Right kidney (tissue), 1 donor: ENCODE measurements around the gene PIK3CA.
"Not testable (repeated sequence)": the region's sequence is repeated elsewhere in the genome, so short reads cannot be mapped to it uniquely, and the experiment has no call there.

ENCODE experiments used
- DNase-seq: peaks from one replicate; pipeline ENCODE4 v3.0.0-alpha.2; 2016

PIK3CA gene

GRCh38 chr3:179263134-179263533 lies 115.0 kb downstream of the PIK3CA start:
- no peak for DNase-seq

DNA sequence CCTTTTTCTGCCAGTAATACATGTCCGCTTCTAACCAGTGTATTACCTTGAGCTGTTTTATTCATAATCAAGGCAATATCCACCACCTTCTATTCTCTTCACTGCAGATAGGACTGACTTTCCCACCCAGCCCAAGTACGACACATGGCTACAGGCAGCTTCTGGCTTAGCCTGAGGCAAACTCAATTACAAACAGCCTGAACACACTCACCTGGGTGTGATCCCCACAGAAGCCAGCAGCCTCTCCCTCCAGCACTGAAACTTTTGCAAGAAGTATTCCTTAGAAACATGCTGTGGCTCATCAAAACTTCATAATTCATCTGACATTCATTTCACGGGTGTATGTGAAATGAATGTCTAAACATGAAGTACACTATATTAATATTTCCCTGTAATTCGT lies 116.3 kb downstream of the PIK3CA start:
- no peak for DNase-seq

GRCh38 chr3:179265092-179265491 lies 116.9 kb downstream of the PIK3CA start:
- no peak for DNase-seq

- no peak for DNase-seq
Observed at GRCh38 chr3:179265875-179266274, 117.7 kb downstream of the PIK3CA start.

DNA sequence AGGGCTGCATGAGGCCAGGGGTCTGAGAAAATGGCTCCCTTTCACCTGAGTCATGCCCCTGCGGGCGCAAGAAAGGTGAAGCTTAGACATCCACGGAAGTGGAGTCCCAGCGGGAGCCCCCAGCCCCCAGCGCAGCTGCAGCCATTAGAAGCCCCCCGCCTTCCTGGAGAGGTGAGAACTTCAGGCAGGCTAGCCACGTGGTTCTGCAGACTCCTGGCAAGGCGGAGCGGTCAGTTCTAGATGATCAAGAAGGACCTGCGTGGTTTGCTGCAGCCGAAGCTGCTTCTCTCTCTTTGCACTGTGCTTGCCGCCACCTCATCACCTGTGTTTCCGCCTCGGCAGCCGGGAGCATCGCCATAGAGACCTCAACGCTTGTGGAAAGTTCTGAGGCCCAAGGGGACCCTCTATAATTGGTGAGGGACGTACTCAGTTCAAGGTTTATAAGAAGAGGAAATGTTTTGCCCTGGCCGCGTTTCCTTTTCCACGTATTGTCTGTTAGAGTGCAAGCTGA lies 118.6 kb downstream of the PIK3CA start:
- no peak for DNase-seq

DNA sequence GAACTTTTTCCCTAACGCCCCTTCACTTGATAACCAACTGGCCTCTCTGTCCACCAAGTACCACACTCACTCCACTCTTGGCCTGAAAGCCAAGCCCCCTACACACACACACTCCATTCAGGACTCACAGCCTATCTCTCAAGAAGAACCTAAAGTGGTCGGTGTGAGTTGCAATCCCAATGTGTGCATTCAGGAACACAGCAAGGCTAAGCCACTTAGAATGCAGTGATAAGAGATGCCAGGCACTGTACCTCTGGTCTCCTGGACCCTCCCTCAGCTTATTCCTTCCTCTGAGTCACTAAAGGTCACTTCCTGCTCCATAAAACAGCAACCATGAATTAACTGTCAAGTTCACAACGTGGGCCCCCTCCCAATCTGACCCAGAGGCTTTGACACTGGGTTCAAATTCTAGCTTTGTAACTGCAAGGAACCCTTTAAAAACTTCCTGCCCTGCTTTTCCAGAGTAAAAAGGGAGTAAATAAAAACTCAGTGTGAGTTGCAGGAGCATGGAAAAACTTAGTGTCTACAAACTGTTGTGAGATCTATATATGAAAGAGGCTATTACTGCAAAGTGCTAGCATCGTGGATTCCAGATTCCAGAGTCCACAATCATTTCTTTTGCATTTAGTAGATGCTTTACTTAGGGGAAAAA lies 120.4 kb downstream of the PIK3CA start:
- DNase-seq, result no peak

- DNase-seq, result no peak
Observed at GRCh38 chr3:179269152-179269707, 121.1 kb downstream of the PIK3CA start.

- DNase-seq, result no peak
Observed at GRCh38 chr3:179272385-179272784, 124.2 kb downstream of the PIK3CA start.

GRCh38 chr3:179274434-179274833 lies 126.3 kb downstream of the PIK3CA start:
- DNase-seq, result not testable (repeated sequence)

GRCh38 chr3:179276001-179276400 lies 127.8 kb downstream of the PIK3CA start:
- DNase-seq, result no peak

- no peak for DNase-seq
Observed at GRCh38 chr3:179276743-179277142, 128.6 kb downstream of the PIK3CA start.

DNA sequence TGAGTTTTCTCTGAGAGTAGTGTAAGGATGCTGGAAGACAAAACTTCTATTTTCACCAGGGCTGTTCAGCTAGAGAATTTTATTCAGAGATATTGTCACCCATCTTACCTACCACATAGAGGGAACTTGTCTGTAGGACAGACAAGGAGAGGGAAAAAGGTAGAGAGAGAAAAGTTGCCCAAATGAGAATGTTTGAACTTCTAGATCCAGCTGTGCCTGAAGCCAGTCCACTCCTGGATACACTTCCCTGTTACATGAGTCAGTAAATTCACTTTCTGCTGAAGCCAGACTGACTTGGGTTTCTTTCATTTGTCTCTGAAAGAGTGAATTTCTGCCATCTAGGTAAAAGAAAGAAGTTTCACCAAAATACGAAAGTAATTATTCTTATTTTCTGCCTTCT lies 130.0 kb downstream of the PIK3CA start:
- no peak for DNase-seq

GRCh38 chr3:179278932-179279693 lies 131.0 kb downstream of the PIK3CA start:
- no peak for DNase-seq

DNA sequence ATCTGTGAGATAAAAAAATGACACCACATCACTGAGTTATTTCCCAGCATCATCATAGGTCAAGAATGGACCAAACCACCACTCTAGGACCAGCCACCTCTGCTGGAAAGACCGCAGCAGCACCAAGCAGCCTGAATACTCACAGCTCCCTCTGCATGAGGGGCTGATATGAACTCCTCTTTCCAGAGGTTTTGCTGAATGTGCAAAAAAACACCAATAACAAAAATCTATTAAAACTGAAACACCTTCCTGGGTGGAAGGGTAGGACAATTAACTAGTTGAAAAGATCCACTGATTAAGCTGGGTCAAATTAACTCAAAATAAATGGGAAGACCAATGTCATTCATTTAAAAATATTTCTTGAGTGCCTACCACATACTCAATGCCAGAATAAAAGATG lies 131.7 kb downstream of the PIK3CA start:
- no peak for DNase-seq

GRCh38 chr3:179281825-179282224 lies 133.7 kb downstream of the PIK3CA start:
- DNase-seq, result no peak

DNA sequence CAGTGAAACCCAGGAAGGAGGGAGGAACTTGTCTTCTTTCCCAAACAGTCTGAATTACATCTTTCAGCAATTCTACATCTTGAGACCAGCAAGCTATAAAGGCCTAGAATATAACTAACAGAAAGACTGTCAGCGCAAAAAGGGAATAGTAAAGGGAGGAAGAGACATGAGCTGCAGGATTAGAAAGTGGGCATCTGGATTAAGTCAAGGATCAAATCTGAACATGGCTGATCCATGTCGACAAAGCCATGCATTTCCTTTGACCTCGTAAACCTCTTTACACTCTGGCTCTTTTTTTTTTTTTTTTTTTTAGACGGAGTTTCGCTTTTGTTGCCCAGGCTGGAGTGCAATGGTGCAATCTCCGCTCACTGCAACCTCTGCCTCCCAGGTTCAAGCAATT lies 138.2 kb downstream of the PIK3CA start:
- DNase-seq, result no peak

DNA sequence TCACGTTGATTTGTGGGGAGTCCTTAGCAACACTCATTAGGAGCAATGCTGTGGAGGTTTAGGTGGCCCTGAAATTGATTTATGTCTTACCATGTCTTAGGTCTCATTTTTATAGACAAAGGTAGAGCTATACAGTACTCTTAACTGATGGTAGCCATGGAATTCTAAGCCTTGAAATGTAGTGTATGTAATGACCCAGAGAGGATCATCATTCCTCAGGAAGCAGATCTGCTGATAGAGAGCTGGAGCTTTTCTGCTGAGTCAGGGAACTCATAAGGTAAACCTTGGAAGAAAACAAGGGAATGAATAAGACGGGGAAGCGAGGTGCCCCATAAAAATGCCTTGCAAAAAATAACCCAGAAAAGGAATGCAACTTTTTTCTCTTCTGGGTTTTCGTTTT lies 140.7 kb downstream of the PIK3CA start:
- DNase-seq, result no peak

GRCh38 chr3:179289295-179289694 lies 141.1 kb downstream of the PIK3CA start:
- no peak for DNase-seq
